OCI-LY1 (cell line): ENCODE measurements around the gene ZNF665.
"Not testable (repeated sequence)": the region's sequence is repeated elsewhere in the genome, so short reads cannot be mapped to it uniquely, and the experiment has no call there.

ENCODE experiments used
- H2AFZ ChIP-seq: fragments of 200-600 bp; sonication (generic), shearing (Covaris generic); 2 replicates; pipeline ENCODE4 v1.6.0; 2014; ENCODE audit warnings: antibody characterized with exemption, mild to moderate bottlenecking, low read length
- H3F3A ChIP-seq: fragments of 200-600 bp; sonication (generic), shearing (Covaris generic); 2 replicates; pipeline ENCODE4 v1.6.0; 2014; ENCODE audit warnings: mild to moderate bottlenecking, antibody characterized with exemption, low read length, moderate library complexity; ENCODE audit not compliant: insufficient read depth
- H3K27ac ChIP-seq: fragments of 200-600 bp; sonication (generic); 2 replicates; pipeline ENCODE4 v1.5.1; 2014; ENCODE audit warnings: low read length, mixed run types, mild to moderate bottlenecking, low read depth; ENCODE audit not compliant: poor library complexity, severe bottlenecking
- H3K27me3 ChIP-seq: fragments of 200-600 bp; sonication (generic); 2 replicates; pipeline ENCODE4 v1.6.0; 2014; ENCODE audit warnings: antibody characterized with exemption, mild to moderate bottlenecking, low read length, moderate library complexity; ENCODE audit not compliant: insufficient read depth
- H3K36me3 ChIP-seq: fragments of 200-600 bp; sonication (generic); 2 replicates; pipeline ENCODE4 v1.6.1; 2014; ENCODE audit warnings: mild to moderate bottlenecking, antibody characterized with exemption, low read length, moderate library complexity, mixed read lengths; ENCODE audit not compliant: insufficient read depth
- H3K4me1 ChIP-seq: fragments of 200-600 bp; sonication (generic); 2 replicates; pipeline ENCODE4 v1.5.1; 2014; ENCODE audit warnings: mild to moderate bottlenecking, low read length, moderate library complexity; ENCODE audit not compliant: insufficient read depth, severe bottlenecking
- H3K4me2 ChIP-seq: fragments of 200-600 bp; sonication (generic), shearing (Covaris generic); 2 replicates; pipeline ENCODE4 v1.6.1; 2014; ENCODE audit warnings: low read length
- H3K4me3 ChIP-seq: fragments of 200-600 bp; sonication (generic); 2 replicates; pipeline ENCODE4 v1.5.1; 2014; ENCODE audit warnings: low read length, low read depth, mild to moderate bottlenecking, mixed read lengths; ENCODE audit not compliant: poor library complexity, severe bottlenecking
- H3K79me2 ChIP-seq: fragments of 200-600 bp; shearing (Covaris generic); 2 replicates; pipeline ENCODE4 v1.6.1; 2016; ENCODE audit warnings: mixed run types, low read length, mixed read lengths; ENCODE audit not compliant: insufficient read depth
- H3K9ac ChIP-seq: fragments of 200-600 bp; sonication (generic), shearing (Covaris generic); 2 replicates; pipeline ENCODE4 v1.6.1; 2014; ENCODE audit warnings: mild to moderate bottlenecking, low read length, mixed read lengths
- H3K9me2 ChIP-seq: fragments of 200-600 bp; sonication (generic), shearing (Covaris generic); 2 replicates; pipeline ENCODE4 v1.6.1; 2014; ENCODE audit warnings: low read depth, mild to moderate bottlenecking, low read length, mixed read lengths
- H3K9me3 ChIP-seq: fragments of 200-600 bp; shearing (Covaris generic); 2 replicates; pipeline ENCODE4 v1.6.1; 2014; ENCODE audit warnings: low read length, mixed read lengths
- H4K20me1 ChIP-seq: fragments of 200-600 bp; sonication (generic), shearing (Covaris generic); 2 replicates; pipeline ENCODE4 v1.6.0; 2016; ENCODE audit warnings: mild to moderate bottlenecking, low read length; ENCODE audit not compliant: insufficient read depth
- EZH2 ChIP-seq: fragments of 200-600 bp; sonication (generic), shearing (Covaris generic); IDR thresholded peaks from 2 replicates; pipeline ENCODE4 v1.8.0; 2017; ENCODE audit warnings: borderline replicate concordance, mixed run types, mild to moderate bottlenecking, antibody characterized with exemption, low read length, moderate library complexity, mixed read lengths
- TF ChIP-seq, protein P1 (sequence below): fragments of 200-600 bp; sonication (generic), shearing (Covaris generic); IDR thresholded peaks from 2 replicates; pipeline ENCODE4 v1.5.1; 2017; ENCODE audit warnings: mild to moderate bottlenecking, antibody characterized with exemption, low read length, moderate library complexity, mixed read lengths

ZNF665 gene

DNA sequence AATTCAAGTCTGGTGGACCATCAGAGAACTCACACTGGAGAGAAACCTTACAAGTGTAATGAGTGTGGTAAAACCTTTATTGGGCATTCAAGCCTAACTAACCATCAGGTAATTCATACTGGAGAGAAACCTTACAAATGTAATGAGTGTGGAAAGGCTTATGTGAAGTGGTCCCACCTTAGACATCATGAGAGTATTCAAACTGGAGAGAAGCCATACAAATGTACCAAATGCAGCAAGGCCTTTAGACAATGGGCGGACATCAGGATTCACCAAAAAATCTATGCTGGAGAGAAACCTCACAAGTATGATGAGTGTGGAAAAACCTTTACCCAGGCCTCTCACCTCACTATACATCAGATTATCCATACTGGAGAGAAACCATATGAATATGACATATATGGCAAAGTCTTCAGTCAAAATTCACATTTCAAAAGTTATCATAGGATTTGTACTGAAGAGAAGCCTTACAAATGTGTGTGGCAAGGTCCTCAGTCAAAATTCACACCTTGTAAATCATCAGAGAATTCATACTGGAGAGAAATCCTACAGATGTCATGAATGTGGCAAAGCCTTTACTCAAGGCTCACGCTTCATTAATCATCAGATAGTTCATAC, 19.7 kb upstream of the ZNF665 start:
- TF ChIP-seq EZH2, result no peak
- TF ChIP-seq, protein P1, sequence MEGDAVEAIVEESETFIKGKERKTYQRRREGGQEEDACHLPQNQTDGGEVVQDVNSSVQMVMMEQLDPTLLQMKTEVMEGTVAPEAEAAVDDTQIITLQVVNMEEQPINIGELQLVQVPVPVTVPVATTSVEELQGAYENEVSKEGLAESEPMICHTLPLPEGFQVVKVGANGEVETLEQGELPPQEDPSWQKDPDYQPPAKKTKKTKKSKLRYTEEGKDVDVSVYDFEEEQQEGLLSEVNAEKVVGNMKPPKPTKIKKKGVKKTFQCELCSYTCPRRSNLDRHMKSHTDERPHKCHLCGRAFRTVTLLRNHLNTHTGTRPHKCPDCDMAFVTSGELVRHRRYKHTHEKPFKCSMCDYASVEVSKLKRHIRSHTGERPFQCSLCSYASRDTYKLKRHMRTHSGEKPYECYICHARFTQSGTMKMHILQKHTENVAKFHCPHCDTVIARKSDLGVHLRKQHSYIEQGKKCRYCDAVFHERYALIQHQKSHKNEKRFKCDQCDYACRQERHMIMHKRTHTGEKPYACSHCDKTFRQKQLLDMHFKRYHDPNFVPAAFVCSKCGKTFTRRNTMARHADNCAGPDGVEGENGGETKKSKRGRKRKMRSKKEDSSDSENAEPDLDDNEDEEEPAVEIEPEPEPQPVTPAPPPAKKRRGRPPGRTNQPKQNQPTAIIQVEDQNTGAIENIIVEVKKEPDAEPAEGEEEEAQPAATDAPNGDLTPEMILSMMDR, result no peak
- H2AFZ ChIP-seq, result no peak overlapping the region
- no peaks in the 10 kb centered on the region for H3K79me2 ChIP-seq
- H3K4me1 ChIP-seq, result no peaks in the 10 kb centered on the region
- peaks cover 21% of the 10 kb centered on the region for H3K9me3 ChIP-seq
- H4K20me1 ChIP-seq, result no peaks in the 10 kb centered on the region
- H3K27me3 ChIP-seq, result no peaks in the 10 kb centered on the region
- no peak overlapping the region for H3K4me3 ChIP-seq
- no peak overlapping the region for H3K9ac ChIP-seq
- H3F3A ChIP-seq, result no peaks in the 10 kb centered on the region
- no peaks in the 10 kb centered on the region for H3K9me2 ChIP-seq
- H3K4me2 ChIP-seq, result no peak overlapping the region
- no peak overlapping the region for H3K27ac ChIP-seq
- H3K36me3 ChIP-seq, result no peaks in the 10 kb centered on the region

DNA sequence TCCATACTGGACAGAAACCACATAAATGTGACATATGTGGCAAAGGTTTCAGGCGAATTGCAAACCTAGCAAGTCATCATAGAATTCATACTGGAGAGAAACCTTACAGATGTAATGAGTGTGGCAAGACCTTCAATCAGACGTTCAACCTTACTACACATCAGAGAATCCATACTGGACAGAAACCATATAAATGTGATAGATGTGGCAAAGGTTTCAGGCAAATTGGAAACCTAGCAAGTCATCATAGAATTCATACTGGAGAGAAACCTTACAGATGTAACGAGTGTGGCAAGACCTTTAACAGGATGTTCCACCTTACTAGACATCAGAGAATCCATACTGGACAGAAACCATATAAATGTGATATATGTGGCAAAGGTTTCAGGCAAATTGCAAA, 18.4 kb upstream of the ZNF665 start:
- not testable (repeated sequence) for H3K9ac ChIP-seq, H3K4me2 ChIP-seq, H3K79me2 ChIP-seq, H3K4me3 ChIP-seq, H3K9me2 ChIP-seq, H3K27me3 ChIP-seq, H3K36me3 ChIP-seq, H3K27ac ChIP-seq, H3F3A ChIP-seq, H4K20me1 ChIP-seq, H2AFZ ChIP-seq, H3K4me1 ChIP-seq
- peaks cover 21% of the 10 kb centered on the region for H3K9me3 ChIP-seq

DNA sequence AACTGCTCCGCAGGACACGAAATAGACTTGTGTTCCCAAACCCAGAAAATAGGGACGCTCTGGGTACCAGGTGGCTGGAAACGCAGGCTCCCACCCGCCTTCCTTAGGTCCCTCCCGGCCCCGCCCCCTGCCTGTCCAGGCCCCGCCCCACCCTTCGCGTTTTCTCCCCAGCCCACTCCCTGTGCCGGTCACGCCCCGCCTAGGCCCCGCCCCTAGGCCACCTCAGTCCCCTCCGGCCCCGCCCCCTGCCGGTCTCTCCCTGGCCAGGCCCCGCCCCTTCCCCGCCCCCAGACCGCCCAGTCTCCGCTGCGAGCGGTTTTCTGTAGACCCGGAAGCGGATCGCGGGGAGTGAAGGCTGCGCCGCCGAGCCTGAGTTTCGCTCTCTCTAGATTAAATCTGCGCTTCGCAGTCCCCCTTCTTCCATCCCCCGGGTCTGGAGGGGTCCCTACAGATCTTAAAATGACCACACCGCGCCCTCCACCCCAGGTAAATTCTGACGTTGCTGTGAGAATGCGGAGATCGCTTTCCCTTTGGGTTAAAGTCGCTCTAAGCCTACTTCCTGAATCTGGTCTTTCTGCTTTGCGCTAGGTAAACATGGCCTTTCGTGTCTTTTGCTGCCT, 3.7 kb upstream of the ZNF665 start:
- Histone ChIP-seq H3K79me2 (no peaks in the 10 kb centered on the region), H3K4me2 (no peak overlapping the region), H2AFZ (no peak overlapping the region), H3K9me3 (no peaks in the 10 kb centered on the region; the same call in 1 of the 2 replicates), H3K9me2 (no peaks in the 10 kb centered on the region), H3K36me3 (no peaks in the 10 kb centered on the region), H3K9ac (no peak overlapping the region), H3K27me3 (no peaks in the 10 kb centered on the region), H3K4me1 (no peaks in the 10 kb centered on the region), H4K20me1 (no peaks in the 10 kb centered on the region), H3K4me3 (no peak overlapping the region), H3F3A (no peaks in the 10 kb centered on the region), H3K27ac (no peak overlapping the region)
- TF ChIP-seq, protein P1, result no peak
- no peak for TF ChIP-seq EZH2
